K562 (cell line): ENCODE data around the gene C4orf36. TPM values are rescaled to one million over a fixed set of nuclear protein-coding genes. Genes with fewer than 3 reads are reported as not detected.

Experiments used
- ATAC-seq: fragments of 200-7000 bp; cut with Tn5 transposase; 3 replicates; pipeline ENCODE4 v1.9.1; 2020; ENCODE audit warnings: moderate library complexity
- BruUV-seq: library from RNA; stranded (reverse); fragments of 400-500 nt; replicated peaks from 2 replicates; lab custom pipeline; 2021; lab: Mats Ljungman, UMichigan
- CTCF ChIA-PET: fragments of 300-600 bp; formaldehyde crosslinking; extraction: SDS; loops from one replicate; lab custom pipeline; 2021; ENCODE audit warnings: low intra/inter-chr PET ratio; lab: Yijun Ruan, JAX
- POLR2A ChIA-PET: fragments of 300-600, 350-650 bp; sonication (Branson Sonifier 250); formaldehyde crosslinking; extraction: SDS; loops from one replicate; lab custom pipeline; 2021; ENCODE audit warnings: antibody characterized with exemption, inconsistent platforms; lab: Yijun Ruan, JAX
- DNase-seq, 4 experiments: peaks; one replicate each; pipeline versions ENCODE4 v3.0.0 to v3.0.0-alpha.2; 2011 to 2018; ENCODE audit warnings: low spot score in 3 of 4, mixed read lengths in 3 of 4; ENCODE audit errors: extremely low read depth in 1 of 4
- FAIRE-seq: peaks from 2 replicates; lab custom pipeline; 2011; peaks lifted over from hg19 to GRCh38; lab: Jason Lieb, UNC
- H2AFZ ChIP-seq: 2 replicates; pipeline ENCODE4 v1.6.0; 2011; ENCODE audit warnings: low read depth, low read length, control low read depth, inconsistent platforms
- H3K27ac ChIP-seq: fragments of 200-600 bp; 3 replicates; pipeline ENCODE4 v1.8.0; 2011; ENCODE audit warnings: low read depth, mild to moderate bottlenecking, control low read depth, inconsistent platforms, low read length, moderate library complexity, mixed read lengths; ENCODE audit errors: extremely low read depth
- H3K27me3 ChIP-seq, 2 experiments: fragments of 300-600 bp in 1 of 2; 2 replicates in 1 of 2; 3 replicates in 1 of 2; pipeline versions ENCODE4 v1.6.0 to v1.8.0; 2011; ENCODE audit warnings: inconsistent platforms in 2 of 2, low read length in 2 of 2, mild to moderate bottlenecking in 1 of 2, mixed read lengths in 1 of 2, moderate library complexity in 1 of 2; ENCODE audit not compliant: control insufficient read depth in 2 of 2, insufficient read depth in 2 of 2
- H3K36me3 ChIP-seq: fragments of 300-600 bp; 3 replicates; pipeline ENCODE4 v1.8.0; 2011; ENCODE audit warnings: mild to moderate bottlenecking, low read length, inconsistent platforms; ENCODE audit not compliant: control insufficient read depth, insufficient read depth
- H3K4me1 ChIP-seq, 2 experiments: fragments of 200-600 bp in 1 of 2; replicated peaks in 1 of 2; 2 replicates in 1 of 2; 3 replicates in 1 of 2; pipeline versions ENCODE4 v1.5.1 to v1.8.0; 2011; ENCODE audit warnings: inconsistent platforms in 2 of 2, low read length in 2 of 2, mild to moderate bottlenecking in 1 of 2, mixed read lengths in 1 of 2, moderate library complexity in 1 of 2; ENCODE audit not compliant: control insufficient read depth in 2 of 2, insufficient read depth in 2 of 2
- H3K4me2 ChIP-seq: 2 replicates; pipeline ENCODE4 v1.6.1; 2011; ENCODE audit warnings: low read length, control low read depth, inconsistent platforms, mixed read lengths; ENCODE audit not compliant: insufficient read depth
- H3K4me3 ChIP-seq: fragments of 200-600 bp; sonication (generic), shearing (Covaris generic); 2 replicates; pipeline ENCODE4 v1.5.1; 2016; ENCODE audit warnings: control low read depth, inconsistent platforms
- H3K79me2 ChIP-seq: fragments of 200-600 bp; 3 replicates; pipeline ENCODE4 v1.8.0; 2011; ENCODE audit warnings: low read length, inconsistent platforms; ENCODE audit not compliant: control insufficient read depth, insufficient read depth
- H3K9ac ChIP-seq, 2 experiments: 2 replicates each; pipeline versions ENCODE4 v1.6.0 to v1.6.1; 2011; ENCODE audit warnings: low read depth in 2 of 2, low read length in 2 of 2, control low read depth in 1 of 2, inconsistent platforms in 1 of 2, mild to moderate bottlenecking in 1 of 2, mixed read lengths in 1 of 2; ENCODE audit not compliant: insufficient read depth in 1 of 2
- H3K9me1 ChIP-seq: one replicate; pipeline ENCODE4 v1.6.0; 2011; ENCODE audit warnings: inconsistent platforms, mild to moderate bottlenecking, low read length, moderate library complexity; ENCODE audit not compliant: control insufficient read depth, insufficient read depth
- H3K9me3 ChIP-seq: replicated peaks from 2 replicates; pipeline ENCODE4 v1.5.1; 2011; ENCODE audit warnings: low read depth, low read length, inconsistent platforms; ENCODE audit not compliant: control insufficient read depth, insufficient read depth
- H4K20me1 ChIP-seq: replicated peaks from 2 replicates; pipeline ENCODE4 v1.6.1; 2011; ENCODE audit warnings: low read length, inconsistent platforms, mixed read lengths; ENCODE audit not compliant: control insufficient read depth, insufficient read depth
- FOSL1 ChIP-seq: fragments of 200-800 bp; sonication (Bioruptor generic); conservative IDR thresholded peaks from 2 replicates; pipeline ENCODE4 v1.6.1; 2016; ENCODE audit warnings: missing genetic modification characterization, missing compliant biosample characterization
- KAT7 ChIP-seq: sonication (generic); formaldehyde crosslinking; IDR thresholded peaks from 2 replicates; pipeline ENCODE4 v1.8.0; 2022; ENCODE audit warnings: missing genetic modification reagents, mild to moderate bottlenecking, borderline replicate concordance
- MCM5 ChIP-seq: fragments of 450-650 bp; IDR thresholded peaks from 2 replicates; pipeline ENCODE4 v1.6.1; 2016; ENCODE audit warnings: low read depth
- NBN ChIP-seq: fragments of 450-650 bp; IDR thresholded peaks from 2 replicates; pipeline ENCODE4 v1.6.1; 2016; ENCODE audit warnings: low read depth, mild to moderate bottlenecking
- POLR2G ChIP-seq: fragments of 200-400 bp; formaldehyde crosslinking; IDR thresholded peaks from 2 replicates; pipeline ENCODE4 v1.6.1; 2017; ENCODE audit warnings: low read depth, mild to moderate bottlenecking, antibody characterized with exemption, low read length, moderate library complexity
- RAD51 ChIP-seq: fragments of 450-650 bp; IDR thresholded peaks from 2 replicates; pipeline ENCODE4 v1.7.1; 2016; ENCODE audit warnings: low read depth, mild to moderate bottlenecking, borderline replicate concordance
- RBM25 ChIP-seq: fragments of 200-400 bp; formaldehyde crosslinking; IDR thresholded peaks from 2 replicates; pipeline ENCODE4 v1.6.1; 2018; ENCODE audit warnings: low read length, low read depth, moderate library complexity; ENCODE audit not compliant: severe bottlenecking
- STAT5A ChIP-seq: IDR thresholded peaks from 2 replicates; pipeline ENCODE4 v1.6.1; 2012; ENCODE audit warnings: low read length, inconsistent platforms, borderline replicate concordance
- ZNF134 ChIP-seq: fragments of 250-450 bp; sonication (Bioruptor Pico); conservative IDR thresholded peaks from 2 replicates; pipeline ENCODE4 v1.4.0; 2020
- ZNF644 ChIP-seq: fragments of 200-800 bp; sonication (Bioruptor generic); IDR thresholded peaks from 2 replicates; pipeline ENCODE4 v1.6.1; 2016; ENCODE audit warnings: low read depth, missing genetic modification characterization, missing compliant biosample characterization
- ZNF830 ChIP-seq: fragments of 250-450 bp; sonication (Bioruptor Pico); IDR thresholded peaks from 2 replicates; pipeline ENCODE4 v1.5.0; 2021; ENCODE audit warnings: mild to moderate bottlenecking
- WGBS: fragments of 100-300 bp; shearing (Covaris generic); methylation state at CpG from one replicate; pipeline ENCODE4 v1.1.6; 2016; ENCODE audit warnings: low coverage, mixed read lengths; ENCODE audit not compliant: insufficient coverage; ENCODE audit errors: missing lambda C conversion rate; 5-methylcytosine and 5-hydroxymethylcytosine counted together
- in situ Hi-C: fragments of 300-500 bp; cut with MboI; formaldehyde crosslinking; loops from 4 replicates; pipeline ENCODE4 v1.15.0; 2018; ENCODE audit warnings: inconsistent platforms, mixed read lengths
- intact Hi-C: fragments of 100-400 bp; cut with micrococcal nuclease; formaldehyde crosslinking; loops from 2 replicates; pipeline ENCODE4 v1.14.2; 2022
- polyA plus RNA-seq, 8 experiments: library from polyadenylated mRNA; depleted of rRNA in 4 of 8; stranded (reverse) in 5 of 8; unstranded in 3 of 8; fragments of >200 nt; fragmentation: Nextera tagmentation in 2 of 8; fragmentation: Illumina TruSeq in 1 of 8; extraction: Ambion mirVana in 2 of 8; extraction: Trizol in 1 of 8; gene quantifications; 2 replicates each; pipeline versions ENCODE4 v1.2.1 to v1.2.3, GENCODE V29; 2011 to 2014; ENCODE audit warnings: inconsistent platforms in 1 of 8, missing spikeins in 1 of 8
- total RNA-seq, 7 experiments: library from RNA; depleted of rRNA in 6 of 7; stranded (reverse); fragments of >200 nt in 6 of 7; fragmentation: Illumina TruSeq in 2 of 7; extraction: Trizol in 2 of 7; gene quantifications; 2 replicates each; pipeline versions ENCODE4 v1.2.1 to v1.2.3, GENCODE V29; 2011 to 2021; ENCODE audit warnings: low replicate concordance in 1 of 7
- TF ChIP-seq, protein P1 (sequence below): fragments of 450-650 bp; formaldehyde crosslinking; IDR thresholded peaks from 2 replicates; pipeline ENCODE4 v1.4.0; 2020; ENCODE audit warnings: mild to moderate bottlenecking, moderate library complexity
- TF ChIP-seq, protein P2 (sequence below), 3 experiments: fragments of 200-800 bp in 1 of 3; fragments of 250-450 bp in 1 of 3; fragments of 450-650 bp in 1 of 3; sonication (Bioruptor Pico) in 1 of 3; sonication (Bioruptor generic) in 1 of 3; formaldehyde crosslinking in 1 of 3; IDR thresholded peaks; 2 replicates each; pipeline versions ENCODE4 v1.6.1 to v1.8.0; 2016 to 2022; ENCODE audit warnings: mild to moderate bottlenecking in 2 of 3, missing genetic modification characterization in 2 of 3, missing compliant biosample characterization in 1 of 3, moderate library complexity in 1 of 3
- TF ChIP-seq, protein P3 (sequence below): fragments of 450-650 bp; IDR thresholded peaks from 2 replicates; pipeline ENCODE4 v1.7.1; 2018; ENCODE audit warnings: mild to moderate bottlenecking, low read depth; ENCODE audit not compliant: partially characterized antibody

Gene C4orf36
- total and polyA plus RNA-seq, 9 of the 15 experiments (the other 6 are each of a cell fraction or from before 2014, with no cell fraction given) = 0.14 to 0.45 (median 0.20) TPM; not detected in 5

DNA sequence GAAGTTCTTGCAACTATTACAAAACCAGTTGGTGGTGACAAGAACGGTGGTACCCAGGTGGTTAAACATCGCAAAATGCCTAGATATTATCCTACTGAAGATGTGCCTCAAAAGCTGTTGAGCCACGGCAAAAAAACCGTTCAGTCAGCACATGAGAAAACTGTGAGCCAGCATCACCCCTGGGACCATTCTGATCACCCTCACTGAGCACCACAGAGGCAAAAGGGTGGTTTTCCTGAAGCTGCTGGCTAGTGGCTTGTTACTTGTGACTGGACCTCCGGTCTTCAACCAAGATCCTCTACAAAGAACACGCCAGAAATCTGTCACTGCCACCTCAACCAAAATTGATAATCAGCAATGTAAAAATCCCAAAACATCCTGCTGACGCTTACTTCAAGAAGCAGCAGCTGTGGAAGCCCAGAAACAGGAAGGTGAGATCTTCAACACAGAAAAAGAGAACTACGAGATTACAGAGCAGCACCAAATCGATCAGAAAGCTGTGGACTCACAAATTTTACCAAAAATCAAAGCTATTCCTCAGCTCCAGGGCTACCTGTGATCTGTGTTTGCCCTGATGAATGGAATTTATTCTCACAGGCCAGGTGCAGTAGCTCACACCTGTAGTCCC lies 21.7 kb downstream of the C4orf36 start:
- Histone ChIP-seq H3K9ac (no peak overlapping the region), H3K9me3 (no peaks in the 10 kb centered on the region), H2AFZ (no peak overlapping the region), H4K20me1 (no peaks in the 10 kb centered on the region), H3K9me1 (no peaks in the 10 kb centered on the region), H3K36me3 (no peaks in the 10 kb centered on the region), H3K4me3 (no peak overlapping the region), H3K79me2 (no peaks in the 10 kb centered on the region), H3K27me3 (peaks cover 3 to 6% of the 10 kb centered on the region in 2 experiments; a peak in 2 of 5 replicates), H3K4me1 (no peaks in the 10 kb centered on the region), H3K4me2 (no peak overlapping the region), H3K27ac (no peak overlapping the region)
- in situ Hi-C loops (no loop called here), intact Hi-C loops (no loop called here)
- DNase-seq = no peak
- 1% methylated on average over 9 of the region's 9 CpGs for WGBS
- BruUV-seq = no TSS peak
- no peak for FAIRE-seq
- CTCF ChIA-PET = no interaction called here
- no peak for ATAC-seq
- no peak for TF ChIP-seq STAT5A
- TF ChIP-seq MCM5 = no peak
- TF ChIP-seq, protein P1, sequence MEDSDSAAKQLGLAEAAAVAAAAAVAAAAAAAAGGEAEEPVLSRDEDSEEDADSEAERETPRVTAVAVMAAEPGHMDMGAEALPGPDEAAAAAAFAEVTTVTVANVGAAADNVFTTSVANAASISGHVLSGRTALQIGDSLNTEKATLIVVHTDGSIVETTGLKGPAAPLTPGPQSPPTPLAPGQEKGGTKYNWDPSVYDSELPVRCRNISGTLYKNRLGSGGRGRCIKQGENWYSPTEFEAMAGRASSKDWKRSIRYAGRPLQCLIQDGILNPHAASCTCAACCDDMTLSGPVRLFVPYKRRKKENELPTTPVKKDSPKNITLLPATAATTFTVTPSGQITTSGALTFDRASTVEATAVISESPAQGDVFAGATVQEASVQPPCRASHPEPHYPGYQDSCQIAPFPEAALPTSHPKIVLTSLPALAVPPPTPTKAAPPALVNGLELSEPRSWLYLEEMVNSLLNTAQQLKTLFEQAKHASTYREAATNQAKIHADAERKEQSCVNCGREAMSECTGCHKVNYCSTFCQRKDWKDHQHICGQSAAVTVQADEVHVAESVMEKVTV (CRISPR knock-in tag) = no peak
- no peak for TF ChIP-seq ZNF134 (CRISPR knock-in tag)
- TF ChIP-seq ZNF830 = no peak
- TF ChIP-seq FOSL1 (tag) = no peak
- no peak for TF ChIP-seq RAD51
- no peak for TF ChIP-seq KAT7 (CRISPR knock-in tag)
- TF ChIP-seq, protein P2, sequence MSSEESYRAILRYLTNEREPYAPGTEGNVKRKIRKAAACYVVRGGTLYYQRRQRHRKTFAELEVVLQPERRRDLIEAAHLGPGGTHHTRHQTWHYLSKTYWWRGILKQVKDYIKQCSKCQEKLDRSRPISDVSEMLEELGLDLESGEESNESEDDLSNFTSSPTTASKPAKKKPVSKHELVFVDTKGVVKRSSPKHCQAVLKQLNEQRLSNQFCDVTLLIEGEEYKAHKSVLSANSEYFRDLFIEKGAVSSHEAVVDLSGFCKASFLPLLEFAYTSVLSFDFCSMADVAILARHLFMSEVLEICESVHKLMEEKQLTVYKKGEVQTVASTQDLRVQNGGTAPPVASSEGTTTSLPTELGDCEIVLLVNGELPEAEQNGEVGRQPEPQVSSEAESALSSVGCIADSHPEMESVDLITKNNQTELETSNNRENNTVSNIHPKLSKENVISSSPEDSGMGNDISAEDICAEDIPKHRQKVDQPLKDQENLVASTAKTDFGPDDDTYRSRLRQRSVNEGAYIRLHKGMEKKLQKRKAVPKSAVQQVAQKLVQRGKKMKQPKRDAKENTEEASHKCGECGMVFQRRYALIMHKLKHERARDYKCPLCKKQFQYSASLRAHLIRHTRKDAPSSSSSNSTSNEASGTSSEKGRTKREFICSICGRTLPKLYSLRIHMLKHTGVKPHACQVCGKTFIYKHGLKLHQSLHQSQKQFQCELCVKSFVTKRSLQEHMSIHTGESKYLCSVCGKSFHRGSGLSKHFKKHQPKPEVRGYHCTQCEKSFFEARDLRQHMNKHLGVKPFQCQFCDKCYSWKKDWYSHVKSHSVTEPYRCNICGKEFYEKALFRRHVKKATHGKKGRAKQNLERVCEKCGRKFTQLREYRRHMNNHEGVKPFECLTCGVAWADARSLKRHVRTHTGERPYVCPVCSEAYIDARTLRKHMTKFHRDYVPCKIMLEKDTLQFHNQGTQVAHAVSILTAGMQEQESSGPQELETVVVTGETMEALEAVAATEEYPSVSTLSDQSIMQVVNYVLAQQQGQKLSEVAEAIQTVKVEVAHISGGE (CRISPR knock-in tag; IDR thresholded peaks at IDR 0.05) = no peak
- no peak for TF ChIP-seq NBN
- TF ChIP-seq POLR2G = no peak
- TF ChIP-seq RBM25 = no peak
- no peak for TF ChIP-seq ZNF644 (tag)
- TF ChIP-seq, protein P3, sequence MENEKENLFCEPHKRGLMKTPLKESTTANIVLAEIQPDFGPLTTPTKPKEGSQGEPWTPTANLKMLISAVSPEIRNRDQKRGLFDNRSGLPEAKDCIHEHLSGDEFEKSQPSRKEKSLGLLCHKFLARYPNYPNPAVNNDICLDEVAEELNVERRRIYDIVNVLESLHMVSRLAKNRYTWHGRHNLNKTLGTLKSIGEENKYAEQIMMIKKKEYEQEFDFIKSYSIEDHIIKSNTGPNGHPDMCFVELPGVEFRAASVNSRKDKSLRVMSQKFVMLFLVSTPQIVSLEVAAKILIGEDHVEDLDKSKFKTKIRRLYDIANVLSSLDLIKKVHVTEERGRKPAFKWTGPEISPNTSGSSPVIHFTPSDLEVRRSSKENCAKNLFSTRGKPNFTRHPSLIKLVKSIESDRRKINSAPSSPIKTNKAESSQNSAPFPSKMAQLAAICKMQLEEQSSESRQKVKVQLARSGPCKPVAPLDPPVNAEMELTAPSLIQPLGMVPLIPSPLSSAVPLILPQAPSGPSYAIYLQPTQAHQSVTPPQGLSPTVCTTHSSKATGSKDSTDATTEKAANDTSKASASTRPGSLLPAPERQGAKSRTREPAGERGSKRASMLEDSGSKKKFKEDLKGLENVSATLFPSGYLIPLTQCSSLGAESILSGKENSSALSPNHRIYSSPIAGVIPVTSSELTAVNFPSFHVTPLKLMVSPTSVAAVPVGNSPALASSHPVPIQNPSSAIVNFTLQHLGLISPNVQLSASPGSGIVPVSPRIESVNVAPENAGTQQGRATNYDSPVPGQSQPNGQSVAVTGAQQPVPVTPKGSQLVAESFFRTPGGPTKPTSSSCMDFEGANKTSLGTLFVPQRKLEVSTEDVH = no peak
- POLR2A ChIA-PET = no interaction called here
